Measurements from ENCODE around the gene GLI3.
A peak's percentile ranks its signal among the peaks of the same experiment; 100 is the strongest.

GLI3 gene

DNA sequence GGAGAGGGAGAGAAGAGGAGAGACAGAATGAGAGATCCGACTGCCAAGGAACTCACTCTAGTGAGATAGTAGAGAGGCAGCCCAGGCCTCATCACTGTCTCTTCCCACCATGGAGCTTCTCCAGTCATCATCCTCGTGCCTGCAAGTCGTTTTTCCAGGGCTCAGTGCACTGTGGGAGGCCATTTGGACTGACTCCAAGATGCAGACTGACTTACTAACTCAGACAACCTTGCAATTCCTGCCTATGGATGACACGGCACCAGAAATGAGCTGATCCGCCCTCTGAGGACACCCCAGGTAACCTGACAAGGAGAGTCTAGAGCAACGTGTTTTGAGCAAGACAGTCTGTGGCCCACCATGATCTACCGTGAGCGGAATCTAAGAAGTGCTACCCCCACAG is 154.9 kb downstream of the GLI3 start:
- Mint-ChIP-seq H3K9me3 (peaks cover 5% of the 10 kb centered on the region), H3K4me3 (no peak overlapping the region), H3K4me1 (peaks cover 59% of the 10 kb centered on the region), H3K27ac (peak overlapping the region; percentile 12), H3K36me3 (ENCODE audit: low read depth) (peaks cover 86% of the 10 kb centered on the region), H3K27me3 (ENCODE audit: low read depth, poor library complexity) (no peaks in the 10 kb centered on the region)
- no peak for DNase-seq
- TF ChIP-seq, protein P1, sequence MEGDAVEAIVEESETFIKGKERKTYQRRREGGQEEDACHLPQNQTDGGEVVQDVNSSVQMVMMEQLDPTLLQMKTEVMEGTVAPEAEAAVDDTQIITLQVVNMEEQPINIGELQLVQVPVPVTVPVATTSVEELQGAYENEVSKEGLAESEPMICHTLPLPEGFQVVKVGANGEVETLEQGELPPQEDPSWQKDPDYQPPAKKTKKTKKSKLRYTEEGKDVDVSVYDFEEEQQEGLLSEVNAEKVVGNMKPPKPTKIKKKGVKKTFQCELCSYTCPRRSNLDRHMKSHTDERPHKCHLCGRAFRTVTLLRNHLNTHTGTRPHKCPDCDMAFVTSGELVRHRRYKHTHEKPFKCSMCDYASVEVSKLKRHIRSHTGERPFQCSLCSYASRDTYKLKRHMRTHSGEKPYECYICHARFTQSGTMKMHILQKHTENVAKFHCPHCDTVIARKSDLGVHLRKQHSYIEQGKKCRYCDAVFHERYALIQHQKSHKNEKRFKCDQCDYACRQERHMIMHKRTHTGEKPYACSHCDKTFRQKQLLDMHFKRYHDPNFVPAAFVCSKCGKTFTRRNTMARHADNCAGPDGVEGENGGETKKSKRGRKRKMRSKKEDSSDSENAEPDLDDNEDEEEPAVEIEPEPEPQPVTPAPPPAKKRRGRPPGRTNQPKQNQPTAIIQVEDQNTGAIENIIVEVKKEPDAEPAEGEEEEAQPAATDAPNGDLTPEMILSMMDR (IDR thresholded peaks at IDR 0.05) = no peak

DNA sequence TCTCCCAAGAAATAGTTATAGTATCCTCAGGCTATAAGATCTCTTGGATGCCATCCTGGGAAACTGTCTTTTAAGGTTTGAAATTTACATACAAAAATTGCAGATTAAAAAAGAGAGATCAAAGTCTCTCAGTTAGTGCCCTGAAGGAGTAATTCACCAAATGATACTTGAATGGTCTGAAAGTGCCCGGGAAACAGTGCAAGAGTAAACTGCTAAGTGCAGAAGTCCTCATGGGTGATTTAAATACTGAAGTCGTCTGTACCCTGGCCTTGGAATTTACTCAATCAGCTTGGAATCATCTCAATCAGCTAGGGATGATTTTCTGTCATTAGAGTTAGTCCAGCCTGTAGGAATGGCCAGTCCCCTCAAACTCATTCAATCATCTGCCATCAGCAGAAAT is 155.3 kb downstream of the GLI3 start:
- TF ChIP-seq, protein P1 (IDR thresholded peaks at IDR 0.05) = no peak
- Mint-ChIP-seq H3K27ac (peak overlapping the region; percentile 12), H3K9me3 (peaks cover 5% of the 10 kb centered on the region), H3K4me3 (no peak overlapping the region), H3K4me1 (peaks cover 59% of the 10 kb centered on the region), H3K27me3 (ENCODE audit: low read depth, poor library complexity) (no peaks in the 10 kb centered on the region), H3K36me3 (ENCODE audit: low read depth) (peaks cover 85% of the 10 kb centered on the region)
- no peak for DNase-seq

DNA sequence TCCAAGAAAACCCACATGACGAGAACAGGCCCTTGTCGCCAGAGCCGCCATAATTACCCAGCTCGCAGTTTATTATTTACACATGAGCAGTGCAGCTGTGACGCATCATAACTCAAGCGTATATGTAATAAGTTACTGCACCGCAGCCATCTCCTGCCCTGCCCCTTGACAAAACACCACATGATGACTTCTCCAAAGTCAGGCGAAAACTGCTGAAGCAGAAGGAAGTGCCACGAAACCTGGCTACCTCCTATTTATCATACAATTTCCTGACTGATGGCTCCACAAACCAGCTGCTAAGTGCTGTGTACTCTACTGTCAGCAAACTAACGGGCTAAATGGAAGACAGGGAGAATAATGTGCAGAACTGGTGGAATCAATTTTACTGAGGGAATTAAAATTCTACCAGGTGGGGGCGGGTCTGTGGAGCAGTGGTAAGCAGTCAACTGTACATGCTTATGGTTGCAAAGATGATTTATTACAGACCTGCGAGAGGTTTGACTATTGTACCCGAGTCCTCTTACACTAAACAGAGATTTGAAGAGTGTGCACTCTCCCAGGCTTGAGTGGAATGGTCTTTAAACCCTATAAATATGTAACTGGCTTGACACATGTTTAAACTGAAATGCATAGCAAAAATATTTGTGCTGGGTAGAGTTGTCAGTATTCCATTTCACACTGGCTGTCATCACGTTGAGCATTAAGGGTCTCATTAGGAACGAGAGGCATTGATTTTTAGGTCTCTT is 156.0 kb downstream of the GLI3 start:
- Mint-ChIP-seq H3K4me3 (no peak overlapping the region), H3K36me3 (ENCODE audit: low read depth) (peaks cover 85% of the 10 kb centered on the region), H3K9me3 (peaks cover 5% of the 10 kb centered on the region), H3K27me3 (ENCODE audit: low read depth, poor library complexity) (no peaks in the 10 kb centered on the region), H3K4me1 (peaks cover 59% of the 10 kb centered on the region), H3K27ac (peak overlapping the region; percentile 83)
- TF ChIP-seq, protein P1 (IDR thresholded peaks at IDR 0.05) = no peak
- no peak for DNase-seq

DNA sequence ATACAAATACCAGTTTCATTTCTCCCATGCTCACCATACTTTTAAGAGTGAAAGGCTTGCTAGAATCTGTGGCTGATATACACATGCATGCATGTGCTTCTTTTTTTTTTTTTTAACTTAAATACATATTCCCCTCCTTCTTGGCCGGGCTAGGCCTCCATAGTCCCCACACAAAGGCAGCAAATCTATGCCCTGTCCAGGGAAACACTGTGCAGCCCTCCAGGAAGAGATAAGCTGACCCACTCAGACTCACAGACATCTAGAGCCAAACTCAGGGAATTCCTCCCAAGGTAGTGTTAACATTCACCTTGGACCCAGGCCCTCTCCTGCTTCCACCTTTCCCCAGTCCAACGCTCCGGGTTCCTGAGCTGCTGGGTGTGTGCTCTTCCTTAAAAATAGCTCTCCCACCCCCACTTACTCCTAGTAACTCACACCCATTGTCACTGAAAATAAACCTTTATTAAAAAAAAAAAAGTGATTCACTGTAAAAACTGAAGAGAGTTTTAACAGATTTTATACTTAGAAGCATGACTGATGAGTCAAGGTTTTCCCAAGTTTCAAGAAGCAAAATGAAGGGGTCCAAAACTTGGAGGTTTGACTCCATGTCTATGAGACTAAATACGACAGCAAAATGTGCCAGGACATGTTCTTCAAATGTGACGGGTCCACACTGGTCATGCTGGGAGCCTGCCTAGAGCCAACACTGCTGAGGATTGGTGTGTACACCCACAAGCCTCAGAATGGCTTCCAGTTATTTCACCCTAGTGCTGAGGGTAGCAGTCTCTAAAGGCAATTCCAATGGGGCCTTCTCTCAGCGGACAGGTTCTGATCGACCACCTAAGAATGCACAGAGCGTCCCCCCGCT is 159.5 kb downstream of the GLI3 start:
- no peak for DNase-seq
- H3K27me3 Mint-ChIP-seq (ENCODE audit: low read depth, poor library complexity) = no peaks in the 10 kb centered on the region
- peaks cover 84% of the 10 kb centered on the region for H3K4me1 Mint-ChIP-seq
- H3K9me3 Mint-ChIP-seq = no peaks in the 10 kb centered on the region
- TF ChIP-seq, protein P1 (IDR thresholded peaks at IDR 0.05) = no peak
- H3K4me3 Mint-ChIP-seq = no peak overlapping the region
- peaks cover 88% of the 10 kb centered on the region for H3K36me3 Mint-ChIP-seq (ENCODE audit: low read depth)
- H3K27ac Mint-ChIP-seq = peak overlapping the region; percentile 96

DNA sequence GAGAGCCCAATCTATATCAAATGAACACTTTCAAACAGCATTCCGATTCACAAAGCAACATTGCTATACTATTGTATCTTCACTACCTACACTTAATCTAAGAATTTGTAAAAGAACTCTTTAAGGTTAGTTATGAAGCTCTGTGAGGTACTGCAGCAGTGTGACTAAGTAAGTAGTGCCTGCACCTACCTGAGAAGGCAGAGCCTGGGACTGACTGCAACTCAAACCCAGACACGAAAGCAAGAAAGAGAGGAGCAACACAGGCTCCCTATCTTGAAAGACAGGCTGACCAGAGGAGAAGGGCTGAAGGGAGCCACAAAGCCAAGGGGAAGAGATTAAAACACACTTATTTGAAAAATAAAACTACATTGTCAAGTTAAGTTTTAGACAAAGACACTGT is 160.1 kb downstream of the GLI3 start:
- peaks cover 84% of the 10 kb centered on the region for H3K4me1 Mint-ChIP-seq
- peaks cover 84% of the 10 kb centered on the region for H3K36me3 Mint-ChIP-seq (ENCODE audit: low read depth)
- no peak overlapping the region for H3K4me3 Mint-ChIP-seq
- TF ChIP-seq, protein P1 (IDR thresholded peaks at IDR 0.05) = no peak
- no peaks in the 10 kb centered on the region for H3K9me3 Mint-ChIP-seq
- no peaks in the 10 kb centered on the region for H3K27me3 Mint-ChIP-seq (ENCODE audit: low read depth, poor library complexity)
- H3K27ac Mint-ChIP-seq = peak overlapping the region; percentile 99
- no peak for DNase-seq
